ENCODE data around the gene AKT1.
A peak's percentile ranks its signal among the peaks of the same experiment; 100 is the strongest.

Gene AKT1

GRCh38 chr14:104784846-104785707 lies 10.5 kb downstream of the AKT1 start:
- peak in 1 of 2 experiments; percentile 67 for DNase-seq

GRCh38 chr14:104784218-104784568 lies 11.4 kb downstream of the AKT1 start:
- no peak for DNase-seq

DNA sequence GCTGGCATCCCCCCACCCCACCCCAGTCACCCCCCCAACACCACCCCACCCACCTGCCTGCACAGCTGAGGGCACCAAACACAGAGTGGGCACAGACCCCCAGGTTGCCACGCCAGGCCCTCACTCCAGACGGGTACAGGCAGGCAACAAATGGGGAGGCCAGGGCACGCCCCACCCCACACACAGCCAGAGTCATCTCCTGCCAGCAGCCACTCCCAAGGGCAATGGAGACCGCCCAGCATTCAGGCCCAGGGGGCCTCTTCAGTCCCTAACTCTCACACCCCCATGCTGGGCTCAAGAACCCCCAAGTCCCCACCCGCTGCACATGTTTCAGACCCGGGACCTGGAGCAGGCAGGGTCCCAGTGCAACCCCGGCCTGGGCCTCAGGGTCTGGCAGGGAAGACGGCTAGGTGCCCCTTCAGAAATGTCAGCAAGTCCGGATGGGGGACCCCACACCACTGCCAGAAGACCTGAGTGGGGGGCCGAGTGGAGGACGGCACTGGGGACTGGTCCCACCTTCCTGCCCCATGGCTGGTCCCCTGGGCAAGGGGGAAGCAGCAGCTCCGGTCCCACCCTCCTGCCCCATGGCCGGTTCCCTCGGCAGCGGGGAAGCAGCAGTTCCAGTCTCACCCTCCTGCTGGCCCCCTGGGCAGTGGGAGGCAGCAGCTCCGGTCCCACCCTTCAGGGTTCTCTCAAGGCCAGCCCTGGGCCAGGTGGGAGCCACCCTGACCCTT lies 11.9 kb downstream of the AKT1 start:
- no peak for DNase-seq

- DNase-seq: no peak
Measured at GRCh38 chr14:104782808-104783139, 12.8 kb downstream of the AKT1 start.

GRCh38 chr14:104782086-104782807 lies 13.3 kb downstream of the AKT1 start:
- no peak for DNase-seq

- DNase-seq: no peak
Measured at GRCh38 chr14:104781271-104782077, 14.1 kb downstream of the AKT1 start.

DNA sequence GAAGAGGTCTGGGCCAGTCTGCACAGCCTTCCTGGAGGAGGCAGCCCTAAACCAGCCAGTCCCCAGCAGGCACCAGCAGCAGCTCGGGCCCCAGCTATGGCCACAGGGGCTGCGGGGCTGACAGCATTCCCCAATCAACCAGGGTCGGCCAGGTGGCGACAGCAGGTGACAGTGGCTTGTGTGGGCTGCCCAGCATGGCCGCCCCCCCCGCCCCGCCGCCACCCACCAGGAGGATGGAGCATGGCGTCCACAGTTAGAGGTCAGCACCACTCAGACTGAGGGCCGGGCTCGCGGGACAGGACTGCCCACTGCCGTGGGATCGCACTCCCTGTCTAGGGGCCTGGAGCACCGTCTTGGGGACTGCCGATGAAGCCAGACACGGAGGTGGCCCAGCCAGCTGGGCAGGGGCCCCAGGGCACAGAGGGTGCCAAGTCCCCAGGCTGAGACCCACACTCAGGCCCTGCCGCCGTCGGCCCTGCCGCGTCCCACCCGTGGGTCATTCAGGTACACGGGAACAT lies 15.0 kb downstream of the AKT1 start:
- DNase-seq: no peak

- no peak for DNase-seq
Measured at GRCh38 chr14:104779776-104780512, 15.6 kb downstream of the AKT1 start.

GRCh38 chr14:104778694-104779331 lies 16.7 kb downstream of the AKT1 start:
- no peak for DNase-seq

DNA sequence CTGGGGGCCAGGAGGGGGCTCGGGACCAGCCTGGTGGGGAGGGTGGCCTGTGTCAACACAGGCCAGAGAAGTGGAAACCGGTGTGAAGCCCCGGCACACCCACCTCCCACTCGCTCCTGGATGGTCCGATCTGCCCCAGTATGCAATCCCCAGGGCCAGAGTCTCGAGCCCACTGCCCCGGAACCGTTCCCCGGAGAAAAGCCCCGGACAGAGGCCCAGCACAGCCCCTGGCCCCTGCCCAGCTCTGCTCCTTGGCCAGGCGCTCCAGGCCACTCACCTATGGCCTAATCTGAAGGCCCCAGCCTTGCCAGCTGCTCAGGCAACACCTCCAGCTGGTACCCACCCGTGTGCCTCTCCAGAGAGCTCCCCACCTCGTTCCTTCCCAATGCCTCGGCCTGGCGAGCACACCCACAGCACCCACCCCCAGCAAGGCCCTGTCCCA lies 17.7 kb downstream of the AKT1 start:
- no peak for DNase-seq

DNA sequence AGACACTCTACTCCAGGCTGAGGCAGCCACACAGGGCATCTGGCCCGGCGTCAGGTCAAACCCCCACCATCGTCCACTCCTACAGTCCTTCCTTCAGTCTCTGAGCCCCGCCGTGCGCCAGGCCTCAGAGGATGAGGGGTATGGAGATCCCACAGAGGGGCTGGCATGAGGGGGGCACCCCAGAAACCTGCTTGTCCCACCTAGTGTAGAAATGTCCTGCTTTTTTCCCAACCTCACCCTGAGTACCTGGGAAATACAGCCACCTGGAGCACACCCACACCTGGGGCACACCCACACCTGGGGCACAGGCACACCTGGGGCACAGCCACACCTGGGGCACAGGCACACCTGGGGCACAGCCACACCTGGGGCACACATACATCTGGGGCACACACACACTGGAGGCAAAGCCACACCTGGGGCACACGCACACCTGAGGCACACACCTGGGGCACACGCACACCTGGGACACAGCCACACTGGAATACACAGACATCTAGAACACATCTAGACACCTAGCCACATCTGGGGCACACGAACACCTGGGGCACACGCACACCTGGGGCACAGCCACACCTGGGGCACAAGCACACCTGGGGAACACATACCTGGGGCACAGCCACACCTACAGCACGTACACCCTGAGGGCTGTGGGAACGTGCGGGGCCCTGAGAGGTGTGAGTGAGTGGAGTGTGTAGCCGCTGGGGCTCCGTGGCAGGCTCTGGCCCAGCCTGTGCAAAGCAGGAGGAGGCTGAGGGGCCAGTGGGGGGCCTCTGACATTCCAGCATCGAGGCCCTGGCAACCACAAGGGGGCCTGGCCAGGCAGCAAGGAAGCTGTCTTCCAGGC lies 18.4 kb downstream of the AKT1 start:
- DNase-seq: no peak

- no peak for DNase-seq
Measured at GRCh38 chr14:104776481-104776880, 19.1 kb downstream of the AKT1 start.

- no peak for DNase-seq
Measured at GRCh38 chr14:104775073-104775489, 20.5 kb downstream of the AKT1 start.

- no peak for DNase-seq
Measured at GRCh38 chr14:104774453-104775072, 21.0 kb downstream of the AKT1 start.

GRCh38 chr14:104773505-104774452 lies 21.8 kb downstream of the AKT1 start:
- no peak for DNase-seq

- no peak for DNase-seq
Measured at GRCh38 chr14:104772707-104773504, 22.6 kb downstream of the AKT1 start.

DNA sequence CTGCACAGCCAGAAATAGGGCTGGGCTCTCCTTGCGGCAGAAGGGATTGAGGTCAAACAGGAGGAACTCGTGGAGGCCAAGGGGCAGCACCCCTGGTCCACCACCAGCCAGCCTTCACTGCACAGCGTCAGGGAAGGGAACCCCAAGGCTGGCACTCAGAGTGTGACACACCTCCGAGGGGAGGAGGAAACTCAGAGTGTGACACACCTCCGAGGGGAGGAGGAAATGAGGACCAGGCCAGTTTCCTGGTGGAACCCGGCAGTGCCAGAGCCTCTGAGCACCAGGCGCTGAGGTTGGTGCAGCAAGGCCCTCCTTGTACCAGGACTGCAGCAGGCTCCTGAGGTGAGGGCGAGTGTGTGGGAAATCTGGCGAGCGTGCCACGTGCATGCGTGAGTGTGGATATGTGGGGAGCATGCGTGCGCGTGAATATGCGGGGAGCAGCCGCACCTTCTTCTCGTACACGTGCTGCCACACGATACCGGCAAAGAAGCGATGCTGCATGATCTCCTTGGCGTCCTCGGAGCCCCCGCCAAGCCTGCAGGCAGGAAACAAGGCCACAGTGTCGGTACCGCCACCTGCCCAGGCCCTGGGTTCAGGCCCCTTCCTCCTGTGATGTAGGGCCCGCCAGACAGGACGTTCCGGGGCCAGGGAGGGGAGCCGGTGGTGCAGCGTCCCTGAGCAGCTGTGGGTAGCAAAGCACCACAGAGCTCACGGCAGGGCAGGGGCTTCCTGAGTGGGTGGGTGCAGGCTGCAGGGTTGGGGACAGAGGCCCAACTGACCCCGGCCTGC lies 23.4 kb downstream of the AKT1 start:
- no peak for DNase-seq

Data from SHP77 (cell line).